Urothelium cell line (cell line): ENCODE measurements around the gene SLC6A19.
A peak's percentile ranks its signal among the peaks of the same experiment; 100 is the strongest.

Experiments used
- DNase-seq: peaks from one replicate; pipeline ENCODE4 v3.0.0; 2011; ENCODE audit warnings: low spot score, mixed read lengths
- FAIRE-seq: peaks from 2 replicates; lab custom pipeline; 2011; peaks lifted over from hg19 to GRCh38; lab: Jason Lieb, UNC

The SLC6A19 gene

GRCh38 chr5:1164696-1165630 is 36.4 kb upstream of the SLC6A19 start:
- DNase-seq (no peak), FAIRE-seq (peak; percentile 55)

DNA sequence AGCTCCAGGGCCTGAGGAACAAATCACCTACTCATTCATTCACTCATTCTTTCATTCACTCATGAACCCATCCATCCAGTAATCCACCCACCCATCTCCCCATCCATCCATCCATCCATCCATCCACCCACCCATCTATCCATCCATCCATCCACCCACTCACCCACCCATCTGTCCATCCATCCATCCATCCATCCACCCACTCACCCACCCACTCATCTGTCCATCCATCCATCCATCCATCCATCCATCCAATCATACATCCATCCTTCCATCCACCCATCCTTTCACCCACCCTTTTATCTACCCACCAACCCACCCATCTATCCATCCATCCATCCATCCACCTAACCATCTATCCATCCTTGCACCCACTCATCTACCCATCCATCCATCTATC is 35.5 kb upstream of the SLC6A19 start:
- DNase-seq: no peak
- peak; percentile 76 for FAIRE-seq

- FAIRE-seq (peak; percentile 93), DNase-seq (no peak)
These were observed 35.0 kb upstream of the SLC6A19 start for GRCh38 chr5:1166370-1166769.

DNA sequence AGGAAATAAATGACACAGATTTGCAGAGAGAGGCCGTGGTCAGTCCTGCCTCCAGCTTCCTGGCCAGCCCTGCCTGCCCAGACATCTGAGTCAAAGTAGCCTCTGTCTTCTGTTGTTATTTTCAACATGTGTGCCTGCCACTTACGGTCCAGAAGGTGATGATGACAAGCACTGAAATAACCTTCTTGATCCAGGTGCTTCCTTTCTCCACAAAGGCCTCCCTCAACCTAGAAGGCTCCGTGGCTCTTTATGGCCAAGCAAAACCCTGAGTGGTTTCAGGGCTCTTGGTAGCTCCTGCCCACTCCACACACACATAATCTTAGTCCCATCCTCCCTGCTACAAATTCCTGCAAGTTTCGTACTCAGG is 34.1 kb upstream of the SLC6A19 start:
- FAIRE-seq (no peak), DNase-seq (no peak)

- FAIRE-seq (peak; percentile 97), DNase-seq (peak; percentile 85)
These were observed 33.4 kb upstream of the SLC6A19 start for GRCh38 chr5:1167728-1168709.

DNA sequence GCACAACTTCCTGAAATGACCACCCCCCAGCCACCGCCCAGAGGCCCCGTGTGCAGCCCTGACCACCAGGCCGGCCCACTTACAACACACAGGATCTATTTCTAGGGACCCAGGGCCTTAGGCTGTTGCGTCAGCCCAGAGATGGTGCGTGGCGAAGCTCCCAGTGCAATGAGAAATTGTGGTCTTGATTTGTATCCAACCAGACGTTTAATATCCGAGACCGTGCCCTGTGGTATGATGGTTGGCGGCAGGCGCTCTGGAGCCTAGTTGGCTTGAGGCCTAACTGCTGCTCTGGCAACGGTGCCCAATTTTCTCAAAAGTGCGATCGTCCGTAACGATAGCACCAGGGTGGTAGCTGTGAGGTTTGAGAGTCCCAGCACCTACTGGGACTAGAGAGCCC is 32.6 kb upstream of the SLC6A19 start:
- FAIRE-seq (no peak), DNase-seq (no peak)

- FAIRE-seq: peak; percentile 62
- no peak for DNase-seq
These were observed 31.9 kb upstream of the SLC6A19 start for GRCh38 chr5:1169211-1170115.

DNA sequence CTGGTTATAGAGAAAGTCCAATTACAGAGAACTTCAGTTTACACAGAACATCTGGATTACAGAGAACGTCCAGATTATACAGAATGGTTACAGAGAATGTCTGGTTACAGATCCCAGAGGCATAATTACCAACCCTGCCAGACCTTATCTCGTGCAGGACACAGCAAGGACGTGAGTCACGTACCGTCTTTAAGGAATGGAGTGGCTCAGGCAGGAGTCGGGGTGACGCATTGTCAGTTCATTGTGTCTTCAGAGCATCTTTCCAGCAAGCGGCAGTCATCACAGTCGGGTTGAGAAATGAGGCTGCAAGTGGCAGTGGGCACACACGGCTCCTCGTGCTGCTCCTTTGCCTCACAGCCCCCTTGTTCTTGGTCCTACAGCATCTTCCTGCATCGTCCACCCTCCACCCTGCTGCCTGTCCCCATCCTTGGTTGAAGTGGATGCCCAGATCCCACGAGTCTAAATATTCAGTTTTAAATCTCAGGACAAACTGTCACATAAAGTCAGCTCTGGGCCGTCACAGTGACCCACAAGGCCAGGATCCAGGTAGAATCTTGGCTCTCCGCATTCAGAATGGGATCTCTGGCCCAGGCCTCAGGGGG is 30.0 kb upstream of the SLC6A19 start:
- no peak for FAIRE-seq
- DNase-seq: no peak

- DNase-seq (no peak), FAIRE-seq (no peak)
These were observed 29.3 kb upstream of the SLC6A19 start for GRCh38 chr5:1172007-1172581.

DNA sequence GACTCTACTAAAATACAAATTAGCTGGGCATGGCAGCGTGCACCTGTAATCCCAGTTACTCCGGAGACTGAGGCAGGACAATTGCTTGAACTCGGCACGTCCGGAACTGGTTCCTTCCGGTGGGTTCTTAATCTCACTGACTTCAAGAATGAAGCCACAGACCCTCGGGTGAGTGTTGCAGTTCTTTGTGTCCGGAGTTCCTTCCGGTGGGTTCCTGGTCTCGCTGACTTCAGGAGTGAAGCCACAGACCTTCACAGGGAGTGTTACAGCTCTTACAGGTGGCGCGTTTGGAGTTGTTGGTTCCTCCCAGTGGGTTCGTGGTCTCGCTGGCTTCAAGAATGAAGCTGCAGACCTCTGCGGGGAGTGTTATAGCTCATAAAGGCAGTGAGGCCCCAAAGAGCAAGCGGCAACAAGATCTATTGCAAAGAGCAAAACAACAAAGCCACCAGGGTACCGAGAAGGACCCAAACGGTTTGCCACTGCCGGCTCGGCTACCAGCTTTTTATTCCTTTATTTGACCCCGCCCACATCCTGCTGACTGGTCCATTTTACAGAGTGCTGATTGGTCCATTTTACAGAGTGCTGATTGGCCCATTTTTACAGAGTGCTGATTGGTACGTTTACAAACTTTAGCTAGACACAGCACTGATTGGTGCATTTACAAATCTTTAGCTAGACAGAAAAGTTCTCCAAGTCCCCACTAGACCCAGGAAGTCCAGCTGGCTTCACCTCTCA is 28.6 kb upstream of the SLC6A19 start:
- no peak for DNase-seq
- FAIRE-seq: no peak

- no peak for DNase-seq
- peak; percentile 27 for FAIRE-seq
These were observed 27.8 kb upstream of the SLC6A19 start for GRCh38 chr5:1173485-1174070.

DNA sequence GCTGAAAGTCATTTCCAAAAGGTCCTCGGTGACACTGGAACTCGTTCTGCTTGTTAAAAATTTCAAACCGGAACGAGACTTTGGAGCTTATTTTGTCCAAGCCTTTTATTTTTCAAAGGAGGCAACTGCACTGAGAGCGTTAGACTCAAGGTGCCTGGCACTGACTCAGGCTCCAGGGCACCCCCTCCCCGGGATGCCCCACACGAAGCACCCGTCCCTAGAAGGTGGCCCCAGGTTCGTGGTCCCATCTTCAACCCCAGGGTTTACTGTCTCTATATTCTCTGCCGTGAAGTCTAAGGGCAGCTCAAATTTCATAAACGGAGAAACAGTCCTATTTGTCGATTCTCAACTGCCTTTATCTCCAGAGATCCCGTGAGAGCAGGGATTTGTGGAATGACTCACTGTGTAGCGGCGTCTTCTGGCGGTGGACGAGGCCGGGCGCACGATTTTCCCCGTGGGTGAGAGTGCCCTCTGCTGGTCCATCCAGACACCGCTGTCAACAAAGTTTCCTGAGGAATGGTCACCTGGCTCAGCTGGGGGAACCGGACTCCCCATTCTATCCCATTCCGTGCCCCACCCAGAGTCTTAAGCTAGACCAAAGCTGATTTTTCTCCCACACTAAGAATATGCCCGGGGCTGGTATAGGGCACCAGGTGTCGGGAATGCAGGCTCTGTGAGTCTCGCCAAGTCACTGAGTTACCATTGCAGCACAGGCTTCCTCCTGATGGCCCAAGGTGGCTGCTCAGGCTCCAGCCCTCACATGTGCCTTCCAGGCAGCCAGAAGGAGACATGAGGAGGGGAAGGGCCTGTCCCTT is 27.1 kb upstream of the SLC6A19 start:
- DNase-seq: peak; percentile 94

GRCh38 chr5:1175015-1175414 is 26.4 kb upstream of the SLC6A19 start:
- FAIRE-seq: no peak

More for the DNA sequence above, 27.1 kb upstream of the SLC6A19 start:
- peak; percentile 87 for FAIRE-seq

GRCh38 chr5:1175801-1176472 is 25.5 kb upstream of the SLC6A19 start:
- DNase-seq (no peak), FAIRE-seq (no peak)

More at GRCh38 chr5:1175015-1175414, 26.4 kb upstream of the SLC6A19 start:
- no peak for DNase-seq

DNA sequence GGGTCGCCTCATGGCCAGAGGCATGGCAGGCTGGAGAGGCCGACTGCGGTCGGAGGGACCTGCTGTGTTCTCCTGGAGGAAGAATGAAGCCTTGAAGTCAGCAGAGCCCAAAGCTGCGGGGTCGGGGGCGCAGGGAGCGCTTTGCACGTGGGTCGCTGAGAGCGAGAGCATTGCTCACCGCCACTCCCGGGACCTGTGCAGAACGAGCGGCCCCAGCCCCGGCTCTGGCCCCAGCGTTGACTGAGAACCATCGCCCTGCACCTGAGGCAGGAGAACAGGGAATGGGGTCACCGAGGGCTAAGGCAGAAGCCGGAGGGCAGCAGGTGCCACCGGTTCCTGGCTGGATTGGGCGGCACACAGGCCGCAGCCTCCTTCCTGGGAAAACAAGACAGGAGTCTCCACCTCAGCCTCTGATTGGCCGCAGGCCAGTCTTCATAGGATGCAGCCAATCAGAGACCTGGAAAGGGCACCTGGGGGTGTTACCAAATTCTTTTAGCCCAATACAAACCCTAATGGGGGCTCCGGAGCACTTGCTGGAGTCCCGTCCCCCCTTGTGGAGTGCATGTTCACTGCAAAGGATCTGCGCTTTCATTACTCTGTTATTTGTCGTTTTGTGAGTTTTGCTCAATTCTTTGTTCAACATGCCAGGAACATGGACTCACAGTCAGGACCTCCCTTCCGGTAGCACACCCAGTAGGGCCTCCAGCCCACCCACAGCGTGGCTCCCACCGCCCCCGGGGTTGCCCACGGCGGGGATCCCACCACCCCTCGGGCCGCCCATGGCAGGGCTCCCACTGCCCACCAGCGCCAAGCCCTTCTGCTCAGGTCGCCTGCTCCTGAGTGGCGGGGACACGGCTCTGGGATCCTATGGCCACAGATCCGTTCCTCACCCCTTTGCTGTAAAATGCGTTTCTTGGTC is 24.7 kb upstream of the SLC6A19 start:
- no peak for FAIRE-seq
- no peak for DNase-seq
